ENCODE measurements around the gene IBA57. TPM values are rescaled to one million over a fixed set of nuclear protein-coding genes. Genes with fewer than 3 reads are reported as not detected.

IBA57 gene
- polyA plus RNA-seq, 4 donors, result 2.0 to 8.6 (median 6.0) TPM

- H3K27ac ChIP-seq (ENCODE audit: low read depth in 1 of 3, low read length in 2 of 3), result peak overlapping the region in 2 of 3 donors; percentile 72 to 96
- H3K4me1 ChIP-seq (ENCODE audit: control insufficient read depth in 3 of 3, insufficient read depth in 2 of 3, low read depth in 1 of 3, low read length in 2 of 3), result peaks cover 0 to 58% (median 0%) of the 10 kb centered on the region in 3 donors
- FAIRE-seq, result no peak
- 48 to 70% (median 58%) methylated on average over 14 to 17 of the region's 17 CpGs for WGBS, 3 donors
- no peaks in the 10 kb centered on the region for H3K27me3 ChIP-seq (ENCODE audit: control insufficient read depth in 3 of 3, insufficient read depth in 3 of 3, low read length in 3 of 3)
- peak overlapping the region in 1 of 3 donors; percentile 43 for H3K4me3 ChIP-seq (ENCODE audit: low read depth in 1 of 3, low read length in 3 of 3)
- H3K9me3 ChIP-seq (ENCODE audit: control insufficient read depth in 2 of 2, insufficient read depth in 1 of 2, low read depth in 1 of 2, low read length in 1 of 2), result no peaks in the 10 kb centered on the region
- peaks cover 4 to 76% (median 7%) of the 10 kb centered on the region in 3 donors for H3K36me3 ChIP-seq (ENCODE audit: control insufficient read depth in 3 of 3, insufficient read depth in 2 of 3, low read depth in 1 of 3, low read length in 3 of 3)
- DNase-seq, result peak in 1 of 2 donors; percentile 78
Observed at GRCh38 chr1:228150461-228151179, 15.0 kb upstream of the IBA57 start.

GRCh38 chr1:228151180-228151925 lies 14.3 kb upstream of the IBA57 start:
- DNase-seq, result no peak
- H3K36me3 ChIP-seq (ENCODE audit: control insufficient read depth in 3 of 3, insufficient read depth in 2 of 3, low read depth in 1 of 3, low read length in 3 of 3), result peaks cover 4 to 69% (median 7%) of the 10 kb centered on the region in 3 donors
- 68 to 75% (median 71%) methylated on average over 11 to 12 of the region's 12 CpGs for WGBS, 3 donors
- H3K27me3 ChIP-seq (ENCODE audit: control insufficient read depth in 3 of 3, insufficient read depth in 3 of 3, low read length in 3 of 3), result no peaks in the 10 kb centered on the region
- peaks cover 0 to 52% (median 0%) of the 10 kb centered on the region in 3 donors for H3K4me1 ChIP-seq (ENCODE audit: control insufficient read depth in 3 of 3, insufficient read depth in 2 of 3, low read depth in 1 of 3, low read length in 2 of 3)
- H3K4me3 ChIP-seq (ENCODE audit: low read depth in 1 of 3, low read length in 3 of 3), result peak overlapping the region in 1 of 3 donors; percentile 43
- peak overlapping the region in 2 of 3 donors; percentile 72 to 96 for H3K27ac ChIP-seq (ENCODE audit: low read depth in 1 of 3, low read length in 2 of 3)
- FAIRE-seq, result no peak
- no peaks in the 10 kb centered on the region for H3K9me3 ChIP-seq (ENCODE audit: control insufficient read depth in 2 of 2, insufficient read depth in 1 of 2, low read depth in 1 of 2, low read length in 1 of 2)

GRCh38 chr1:228152097-228152917 lies 13.3 kb upstream of the IBA57 start:
- Histone ChIP-seq H3K27ac (ENCODE audit: low read depth in 1 of 3, low read length in 2 of 3) (peak overlapping the region in 1 of 3 donors; percentile 96), H3K27me3 (ENCODE audit: control insufficient read depth in 3 of 3, insufficient read depth in 3 of 3, low read length in 3 of 3) (peaks cover 0 to 4% (median 0%) of the 10 kb centered on the region in 3 donors), H3K36me3 (ENCODE audit: control insufficient read depth in 3 of 3, insufficient read depth in 2 of 3, low read depth in 1 of 3, low read length in 3 of 3) (peaks cover 4 to 60% (median 7%) of the 10 kb centered on the region in 3 donors), H3K9me3 (ENCODE audit: control insufficient read depth in 2 of 2, insufficient read depth in 1 of 2, low read depth in 1 of 2, low read length in 1 of 2) (no peaks in the 10 kb centered on the region), H3K4me3 (ENCODE audit: low read depth in 1 of 3, low read length in 3 of 3) (no peak overlapping the region), H3K4me1 (ENCODE audit: control insufficient read depth in 3 of 3, insufficient read depth in 2 of 3, low read depth in 1 of 3, low read length in 2 of 3) (peaks cover 0 to 48% (median 0%) of the 10 kb centered on the region in 3 donors)
- FAIRE-seq (no peak), DNase-seq (no peak)
- WGBS, 3 donors, result 87 to 90% (median 88%) methylated on average over 18 to 19 of the region's 19 CpGs

GRCh38 chr1:228152918-228153258 lies 12.7 kb upstream of the IBA57 start:
- 64 to 83% (median 78%) methylated on average over 3 of the region's 3 CpGs for WGBS, 3 donors
- DNase-seq (no peak), FAIRE-seq (no peak)
- Histone ChIP-seq H3K4me3 (ENCODE audit: low read depth in 1 of 3, low read length in 3 of 3) (no peak overlapping the region), H3K4me1 (ENCODE audit: control insufficient read depth in 3 of 3, insufficient read depth in 2 of 3, low read depth in 1 of 3, low read length in 2 of 3) (peaks cover 0 to 48% (median 0%) of the 10 kb centered on the region in 3 donors), H3K27me3 (ENCODE audit: control insufficient read depth in 3 of 3, insufficient read depth in 3 of 3, low read length in 3 of 3) (peaks cover 0 to 9% (median 0%) of the 10 kb centered on the region in 3 donors), H3K27ac (ENCODE audit: low read depth in 1 of 3, low read length in 2 of 3) (no peak overlapping the region), H3K36me3 (ENCODE audit: control insufficient read depth in 3 of 3, insufficient read depth in 2 of 3, low read depth in 1 of 3, low read length in 3 of 3) (peaks cover 3 to 54% (median 4%) of the 10 kb centered on the region in 3 donors), H3K9me3 (ENCODE audit: control insufficient read depth in 2 of 2, insufficient read depth in 1 of 2, low read depth in 1 of 2, low read length in 1 of 2) (no peaks in the 10 kb centered on the region)

- peaks cover 0 to 19% (median 4%) of the 10 kb centered on the region in 3 donors for H3K27me3 ChIP-seq (ENCODE audit: control insufficient read depth in 3 of 3, insufficient read depth in 3 of 3, low read length in 3 of 3)
- H3K4me1 ChIP-seq (ENCODE audit: control insufficient read depth in 3 of 3, insufficient read depth in 2 of 3, low read depth in 1 of 3, low read length in 2 of 3), result peaks cover 0 to 39% (median 0%) of the 10 kb centered on the region in 3 donors
- H3K9me3 ChIP-seq (ENCODE audit: control insufficient read depth in 2 of 2, insufficient read depth in 1 of 2, low read depth in 1 of 2, low read length in 1 of 2), result no peaks in the 10 kb centered on the region
- 89 to 94% (median 92%) methylated on average over 11 of the region's 11 CpGs for WGBS, 3 donors
- FAIRE-seq, result no peak
- DNase-seq, result no peak
- no peak overlapping the region for H3K27ac ChIP-seq (ENCODE audit: low read depth in 1 of 3, low read length in 2 of 3)
- H3K36me3 ChIP-seq (ENCODE audit: control insufficient read depth in 3 of 3, insufficient read depth in 2 of 3, low read depth in 1 of 3, low read length in 3 of 3), result peaks cover 0 to 41% (median 0%) of the 10 kb centered on the region in 3 donors
- no peak overlapping the region for H3K4me3 ChIP-seq (ENCODE audit: low read depth in 1 of 3, low read length in 3 of 3)
Observed at GRCh38 chr1:228154021-228154669, 11.5 kb upstream of the IBA57 start.

- no peak overlapping the region for H3K4me3 ChIP-seq (ENCODE audit: low read depth in 1 of 3, low read length in 3 of 3)
- 78 to 80% (median 79%) methylated on average over 18 to 20 of the region's 20 CpGs for WGBS, 3 donors
- no peak overlapping the region for H3K27ac ChIP-seq (ENCODE audit: low read depth in 1 of 3, low read length in 2 of 3)
- H3K9me3 ChIP-seq (ENCODE audit: control insufficient read depth in 2 of 2, insufficient read depth in 1 of 2, low read depth in 1 of 2, low read length in 1 of 2), result no peaks in the 10 kb centered on the region
- peaks cover 0 to 26% (median 4%) of the 10 kb centered on the region in 3 donors for H3K27me3 ChIP-seq (ENCODE audit: control insufficient read depth in 3 of 3, insufficient read depth in 3 of 3, low read length in 3 of 3)
- H3K36me3 ChIP-seq (ENCODE audit: control insufficient read depth in 3 of 3, insufficient read depth in 2 of 3, low read depth in 1 of 3, low read length in 3 of 3), result peaks cover 0 to 33% (median 0%) of the 10 kb centered on the region in 3 donors
- H3K4me1 ChIP-seq (ENCODE audit: control insufficient read depth in 3 of 3, insufficient read depth in 2 of 3, low read depth in 1 of 3, low read length in 2 of 3), result peaks cover 0 to 31% (median 0%) of the 10 kb centered on the region in 3 donors
- FAIRE-seq, result no peak
- DNase-seq, result no peak
Observed at GRCh38 chr1:228154670-228155571, 10.7 kb upstream of the IBA57 start.

Data from small intestine (tissue), 7 donors.